Smooth muscle cell of the brain vasculature (primary cell): ENCODE results near the gene RRM1.
"Not testable (repeated sequence)": the region's sequence is repeated elsewhere in the genome, so short reads cannot be mapped to it uniquely, and the experiment has no call there.

Experiments
- DNase-seq: peaks from one replicate; pipeline ENCODE4 v3.0.0-alpha.2; 2012; ENCODE audit warnings: low read depth, low spot score

The RRM1 gene

GRCh38 chr11:4094348-4095291 lies at the start of gene RRM1:
TSS of gene RRM1 (plus strand) at chr11:4094799. CDS start at chr11:4095013, 214 bp downstream.
- peak; percentile 90 for DNase-seq

- no peak for DNase-seq
Observed at GRCh38 chr11:4044976-4045646, 49.5 kb upstream of the RRM1 start.

- no peak for DNase-seq
Observed at GRCh38 chr11:4048340-4048739, 46.3 kb upstream of the RRM1 start.

- no peak for DNase-seq
Observed at GRCh38 chr11:4049006-4049405, 45.6 kb upstream of the RRM1 start.

GRCh38 chr11:4050138-4050537 lies 44.5 kb upstream of the RRM1 start:
- no peak for DNase-seq

GRCh38 chr11:4053200-4053599 lies 41.4 kb upstream of the RRM1 start:
- DNase-seq, result not testable (repeated sequence)

GRCh38 chr11:4054643-4055042 lies 40.0 kb upstream of the RRM1 start:
- DNase-seq, result no peak

- DNase-seq, result no peak
Observed at GRCh38 chr11:4059424-4059823, 35.2 kb upstream of the RRM1 start.

- no peak for DNase-seq
Observed at GRCh38 chr11:4060182-4060923, 34.2 kb upstream of the RRM1 start.

- no peak for DNase-seq
Observed at GRCh38 chr11:4061700-4062099, 32.9 kb upstream of the RRM1 start.

GRCh38 chr11:4063348-4063747 lies 31.3 kb upstream of the RRM1 start:
- no peak for DNase-seq

- DNase-seq, result no peak
Observed at GRCh38 chr11:4064278-4064955, 30.2 kb upstream of the RRM1 start.

GRCh38 chr11:4065086-4065485 lies 29.5 kb upstream of the RRM1 start:
- no peak for DNase-seq

- DNase-seq, result no peak
Observed at GRCh38 chr11:4065601-4066377, 28.8 kb upstream of the RRM1 start.

GRCh38 chr11:4066910-4067309 lies 27.7 kb upstream of the RRM1 start:
- DNase-seq, result no peak

- DNase-seq, result no peak
Observed at GRCh38 chr11:4068962-4069361, 25.6 kb upstream of the RRM1 start.

- DNase-seq, result no peak
Observed at GRCh38 chr11:4071325-4071724, 23.3 kb upstream of the RRM1 start.

GRCh38 chr11:4071914-4072313 lies 22.7 kb upstream of the RRM1 start:
- DNase-seq, result no peak

GRCh38 chr11:4072668-4073285 lies 21.8 kb upstream of the RRM1 start:
- DNase-seq, result peak; percentile 52

- DNase-seq, result no peak
Observed at GRCh38 chr11:4074266-4074665, 20.3 kb upstream of the RRM1 start.
